ENCODE data around the gene CARD9. TPM values are rescaled to one million over a fixed set of nuclear protein-coding genes. Genes with fewer than 3 reads are reported as not detected.

Gene CARD9
- total and polyA plus RNA-seq, 2 donors (not counting 1 experiment from before 2014, with no cell fraction given), result 0.69 to 3.3 TPM

GRCh38 chr9:136402067-136402466 lies 28.6 kb upstream of the CARD9 start:
- Histone ChIP-seq H3K4me1 (ENCODE audit: control insufficient read depth, extremely low read depth, insufficient read depth, low read length) (peaks cover 10% of the 10 kb centered on the region), H3K9ac (ENCODE audit: insufficient read depth, low read length) (no peak overlapping the region), H3K27ac (ENCODE audit: insufficient read depth, low read length) (no peak overlapping the region), H4K20me1 (ENCODE audit: control insufficient read depth, extremely low read depth, insufficient read depth, low read length) (no peaks in the 10 kb centered on the region), H2AFZ (ENCODE audit: low read length) (no peak overlapping the region), H3K4me2 (ENCODE audit: extremely low read depth, insufficient read depth, low read length) (no peak overlapping the region), H3K9me3 (ENCODE audit: control insufficient read depth, insufficient read depth, low read depth, low read length) (no peaks in the 10 kb centered on the region), H3K4me3 (replicated peaks in 1 of 4; ENCODE audit: control extremely low read depth in 1 of 4, insufficient read depth in 1 of 4, low read depth in 3 of 4, low read length in 4 of 4) (no peak overlapping the region), H3K27me3 (ENCODE audit: control insufficient read depth, insufficient read depth, low read length) (no peaks in the 10 kb centered on the region), H3K36me3 (ENCODE audit: control insufficient read depth, insufficient read depth, low read length) (peaks cover 22% of the 10 kb centered on the region), H3K79me2 (ENCODE audit: control insufficient read depth, insufficient read depth, low read length) (peaks cover 20% of the 10 kb centered on the region)
- no peak for DNase-seq (ENCODE audit: low read depth in 2 of 2)
- no peak for TF ChIP-seq EZH2 (IDR thresholded peaks at IDR 0.05; ENCODE audit: low read length, missing control alignments)
- TF ChIP-seq, protein P1, sequence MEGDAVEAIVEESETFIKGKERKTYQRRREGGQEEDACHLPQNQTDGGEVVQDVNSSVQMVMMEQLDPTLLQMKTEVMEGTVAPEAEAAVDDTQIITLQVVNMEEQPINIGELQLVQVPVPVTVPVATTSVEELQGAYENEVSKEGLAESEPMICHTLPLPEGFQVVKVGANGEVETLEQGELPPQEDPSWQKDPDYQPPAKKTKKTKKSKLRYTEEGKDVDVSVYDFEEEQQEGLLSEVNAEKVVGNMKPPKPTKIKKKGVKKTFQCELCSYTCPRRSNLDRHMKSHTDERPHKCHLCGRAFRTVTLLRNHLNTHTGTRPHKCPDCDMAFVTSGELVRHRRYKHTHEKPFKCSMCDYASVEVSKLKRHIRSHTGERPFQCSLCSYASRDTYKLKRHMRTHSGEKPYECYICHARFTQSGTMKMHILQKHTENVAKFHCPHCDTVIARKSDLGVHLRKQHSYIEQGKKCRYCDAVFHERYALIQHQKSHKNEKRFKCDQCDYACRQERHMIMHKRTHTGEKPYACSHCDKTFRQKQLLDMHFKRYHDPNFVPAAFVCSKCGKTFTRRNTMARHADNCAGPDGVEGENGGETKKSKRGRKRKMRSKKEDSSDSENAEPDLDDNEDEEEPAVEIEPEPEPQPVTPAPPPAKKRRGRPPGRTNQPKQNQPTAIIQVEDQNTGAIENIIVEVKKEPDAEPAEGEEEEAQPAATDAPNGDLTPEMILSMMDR (conservative IDR thresholded peaks at IDR 0.05 in 1 of 2, IDR thresholded peaks at IDR 0.05 in 1 of 2; ENCODE audit: low read depth in 1 of 2, low read length in 2 of 2), result no peak

GRCh38 chr9:136401173-136401922 lies 27.9 kb upstream of the CARD9 start:
- Histone ChIP-seq H3K27ac (ENCODE audit: insufficient read depth, low read length) (no peak overlapping the region), H3K79me2 (ENCODE audit: control insufficient read depth, insufficient read depth, low read length) (peaks cover 20% of the 10 kb centered on the region), H3K27me3 (ENCODE audit: control insufficient read depth, insufficient read depth, low read length) (no peaks in the 10 kb centered on the region), H4K20me1 (ENCODE audit: control insufficient read depth, extremely low read depth, insufficient read depth, low read length) (no peaks in the 10 kb centered on the region), H3K9me3 (ENCODE audit: control insufficient read depth, insufficient read depth, low read depth, low read length) (no peaks in the 10 kb centered on the region), H3K4me2 (ENCODE audit: extremely low read depth, insufficient read depth, low read length) (no peak overlapping the region), H3K4me1 (ENCODE audit: control insufficient read depth, extremely low read depth, insufficient read depth, low read length) (peaks cover 10% of the 10 kb centered on the region), H3K4me3 (replicated peaks in 1 of 4; ENCODE audit: control extremely low read depth in 1 of 4, insufficient read depth in 1 of 4, low read depth in 3 of 4, low read length in 4 of 4) (no peak overlapping the region), H2AFZ (ENCODE audit: low read length) (no peak overlapping the region), H3K9ac (ENCODE audit: insufficient read depth, low read length) (no peak overlapping the region), H3K36me3 (ENCODE audit: control insufficient read depth, insufficient read depth, low read length) (peaks cover 25% of the 10 kb centered on the region)
- no peak for DNase-seq (ENCODE audit: low read depth in 2 of 2)
- TF ChIP-seq, protein P1 (conservative IDR thresholded peaks at IDR 0.05 in 1 of 2, IDR thresholded peaks at IDR 0.05 in 1 of 2; ENCODE audit: low read depth in 1 of 2, low read length in 2 of 2), result no peak
- TF ChIP-seq EZH2 (IDR thresholded peaks at IDR 0.05; ENCODE audit: low read length, missing control alignments), result no peak

GRCh38 chr9:136400038-136400834 lies 26.8 kb upstream of the CARD9 start, which contains the start of gene SNAPC4:
Gene SNAPC4, minus strand, starts transcription at chr9:136400170. Its CDS starts 1,742 bp downstream, at chr9:136398428.
- Histone ChIP-seq H3K4me1 (ENCODE audit: control insufficient read depth, extremely low read depth, insufficient read depth, low read length) (peaks cover 10% of the 10 kb centered on the region), H3K9me3 (ENCODE audit: control insufficient read depth, insufficient read depth, low read depth, low read length) (no peaks in the 10 kb centered on the region), H2AFZ (ENCODE audit: low read length) (peak within 1 kb of the TSS; percentile 92), H3K9ac (ENCODE audit: insufficient read depth, low read length) (peak within 1 kb of the TSS; percentile 70), H3K4me3 (replicated peaks in 1 of 4; ENCODE audit: control extremely low read depth in 1 of 4, insufficient read depth in 1 of 4, low read depth in 3 of 4, low read length in 4 of 4) (peak within 1 kb of the TSS; percentile 74 to 90 (median 86)), H3K4me2 (ENCODE audit: extremely low read depth, insufficient read depth, low read length) (peak within 1 kb of the TSS; percentile 93), H3K27ac (ENCODE audit: insufficient read depth, low read length) (peak within 1 kb of the TSS; percentile 72), H4K20me1 (ENCODE audit: control insufficient read depth, extremely low read depth, insufficient read depth, low read length) (no peaks in the 10 kb centered on the region), H3K27me3 (ENCODE audit: control insufficient read depth, insufficient read depth, low read length) (no peaks in the 10 kb centered on the region), H3K36me3 (ENCODE audit: control insufficient read depth, insufficient read depth, low read length) (peaks cover 24% of the 10 kb centered on the region), H3K79me2 (ENCODE audit: control insufficient read depth, insufficient read depth, low read length) (peaks cover 20% of the 10 kb centered on the region)
- no peak for TF ChIP-seq EZH2 (IDR thresholded peaks at IDR 0.05; ENCODE audit: low read length, missing control alignments)
- TF ChIP-seq, protein P1 (conservative IDR thresholded peaks at IDR 0.05 in 1 of 2, IDR thresholded peaks at IDR 0.05 in 1 of 2; ENCODE audit: low read depth in 1 of 2, low read length in 2 of 2), result peak; percentile 47 to 82
- peak; percentile 75 to 82 for DNase-seq (ENCODE audit: low read depth in 2 of 2)

Measured in fibroblast of lung (primary cell).